ENCODE measurements around the gene CD58.

Gene CD58

GRCh38 chr1:116489231-116489697, 81.6 kb downstream of the CD58 start:
- Mint-ChIP-seq H3K4me3 (no peak overlapping the region), H3K36me3 (no peaks in the 10 kb centered on the region), H3K9me3 (no peaks in the 10 kb centered on the region), H3K4me1 (peaks cover 3% of the 10 kb centered on the region), H3K27ac (no peak overlapping the region), H3K27me3 (peaks cover 12% of the 10 kb centered on the region)
- DNase-seq: no peak
- CTCF ChIA-PET: interaction anchor here (1.6 to 25.5 kb wide), 3 partner anchors 10 to 347 kb away, joined by 5 to 506 read pairs (median 161); no protein-coding TSS in a partner anchor

- DNase-seq: no peak
- H3K27ac Mint-ChIP-seq: no peak overlapping the region
- H3K36me3 Mint-ChIP-seq: no peaks in the 10 kb centered on the region
- H3K4me1 Mint-ChIP-seq: peaks cover 3% of the 10 kb centered on the region
- CTCF ChIA-PET: interaction anchor here (1.2 to 25.5 kb wide), 6 partner anchors 11 to 358 kb away, joined by 3 to 506 read pairs (median 44); no protein-coding TSS in a partner anchor
- no peaks in the 10 kb centered on the region for H3K9me3 Mint-ChIP-seq
- no peak overlapping the region for H3K4me3 Mint-ChIP-seq
- H3K27me3 Mint-ChIP-seq: peaks cover 12% of the 10 kb centered on the region
These were observed 82.8 kb downstream of the CD58 start for GRCh38 chr1:116488071-116488470.

GRCh38 chr1:116487583-116487982, 83.2 kb downstream of the CD58 start:
- Mint-ChIP-seq H3K27me3 (peaks cover 12% of the 10 kb centered on the region), H3K36me3 (no peaks in the 10 kb centered on the region), H3K9me3 (no peaks in the 10 kb centered on the region), H3K27ac (no peak overlapping the region), H3K4me1 (peaks cover 3% of the 10 kb centered on the region), H3K4me3 (no peak overlapping the region)
- DNase-seq: no peak
- CTCF ChIA-PET: interaction anchor here (0.7 to 25.5 kb wide), 7 partner anchors 11 to 357 kb away, joined by 3 to 506 read pairs (median 4); no protein-coding TSS in a partner anchor

- Mint-ChIP-seq H3K9me3 (no peaks in the 10 kb centered on the region), H3K4me1 (peaks cover 3% of the 10 kb centered on the region)
These were observed 83.8 kb downstream of the CD58 start for GRCh38 chr1:116487031-116487430.

GRCh38 chr1:116486424-116486823, 84.4 kb downstream of the CD58 start:
- no peak for DNase-seq
- H3K4me1 Mint-ChIP-seq: peaks cover 3% of the 10 kb centered on the region
- no peaks in the 10 kb centered on the region for H3K9me3 Mint-ChIP-seq
- CTCF ChIA-PET: interaction anchor here (1.0 to 25.5 kb wide), 23 partner anchors 11 to 356 kb away, joined by 3 to 506 read pairs (median 8); no protein-coding TSS in a partner anchor
- H3K4me3 Mint-ChIP-seq: no peak overlapping the region
- no peaks in the 10 kb centered on the region for H3K36me3 Mint-ChIP-seq
- H3K27ac Mint-ChIP-seq: no peak overlapping the region
- H3K27me3 Mint-ChIP-seq: peaks cover 19% of the 10 kb centered on the region

More at GRCh38 chr1:116487031-116487430, 83.8 kb downstream of the CD58 start:
- no peak for DNase-seq
- Mint-ChIP-seq H3K27ac (no peak overlapping the region), H3K27me3 (peaks cover 13% of the 10 kb centered on the region), H3K36me3 (no peaks in the 10 kb centered on the region), H3K4me3 (no peak overlapping the region)
- CTCF ChIA-PET: interaction anchor here (0.7 to 25.5 kb wide), 8 partner anchors 12 to 357 kb away, joined by 3 to 506 read pairs (median 14); no protein-coding TSS in a partner anchor

GRCh38 chr1:116485976-116486375, 84.8 kb downstream of the CD58 start:
- no peak overlapping the region for H3K4me3 Mint-ChIP-seq
- H3K4me1 Mint-ChIP-seq: peaks cover 3% of the 10 kb centered on the region
- H3K36me3 Mint-ChIP-seq: no peaks in the 10 kb centered on the region
- no peak for DNase-seq
- peaks cover 19% of the 10 kb centered on the region for H3K27me3 Mint-ChIP-seq
- H3K27ac Mint-ChIP-seq: no peak overlapping the region
- no peaks in the 10 kb centered on the region for H3K9me3 Mint-ChIP-seq
- CTCF ChIA-PET: interaction anchor here (0.7 to 25.5 kb wide), 34 partner anchors 10 to 365 kb away, joined by 3 to 506 read pairs (median 5); no protein-coding TSS in a partner anchor

- CTCF ChIA-PET: interaction anchor here (0.6 to 25.5 kb wide), 56 partner anchors 10 to 966 kb away, joined by 3 to 506 read pairs (median 4); no protein-coding TSS in a partner anchor
- peaks cover 3% of the 10 kb centered on the region for H3K4me1 Mint-ChIP-seq
- no peak overlapping the region for H3K4me3 Mint-ChIP-seq
- peaks cover 17% of the 10 kb centered on the region for H3K27me3 Mint-ChIP-seq
- DNase-seq: peak; percentile 92
- no peaks in the 10 kb centered on the region for H3K9me3 Mint-ChIP-seq
- no peaks in the 10 kb centered on the region for H3K36me3 Mint-ChIP-seq
- no peak overlapping the region for H3K27ac Mint-ChIP-seq
These were observed 85.6 kb downstream of the CD58 start for GRCh38 chr1:116485071-116485735.

GRCh38 chr1:116483481-116484309, 87.1 kb downstream of the CD58 start:
- Mint-ChIP-seq H3K27me3 (peaks cover 17% of the 10 kb centered on the region), H3K4me1 (no peaks in the 10 kb centered on the region), H3K4me3 (no peak overlapping the region), H3K9me3 (no peaks in the 10 kb centered on the region), H3K36me3 (no peaks in the 10 kb centered on the region), H3K27ac (no peak overlapping the region)
- CTCF ChIA-PET: interaction anchor here (0.9 to 25.5 kb wide), 17 partner anchors 8 to 350 kb away, joined by 3 to 506 read pairs (median 8); no protein-coding TSS in a partner anchor
- no peak for DNase-seq

- H3K27me3 Mint-ChIP-seq: peaks cover 14% of the 10 kb centered on the region
- no peak overlapping the region for H3K27ac Mint-ChIP-seq
- CTCF ChIA-PET: interaction anchor here (0.8 to 25.5 kb wide), 6 partner anchors 16 to 352 kb away, joined by 3 to 506 read pairs (median 6); no protein-coding TSS in a partner anchor
- no peak overlapping the region for H3K4me3 Mint-ChIP-seq
- DNase-seq: no peak
- no peaks in the 10 kb centered on the region for H3K4me1 Mint-ChIP-seq
- no peaks in the 10 kb centered on the region for H3K36me3 Mint-ChIP-seq
- H3K9me3 Mint-ChIP-seq: no peaks in the 10 kb centered on the region
These were observed 88.3 kb downstream of the CD58 start for GRCh38 chr1:116482490-116482889.

GRCh38 chr1:116481934-116482333, 88.9 kb downstream of the CD58 start:
- Mint-ChIP-seq H3K27ac (no peak overlapping the region), H3K36me3 (no peaks in the 10 kb centered on the region), H3K4me3 (no peak overlapping the region), H3K4me1 (no peaks in the 10 kb centered on the region), H3K9me3 (no peaks in the 10 kb centered on the region), H3K27me3 (peaks cover 12% of the 10 kb centered on the region)
- no peak for DNase-seq
- CTCF ChIA-PET: interaction anchor here (0.8 to 25.5 kb wide), 6 partner anchors 17 to 351 kb away, joined by 3 to 506 read pairs (median 6); no protein-coding TSS in a partner anchor

GRCh38 chr1:116478621-116479020, 92.2 kb downstream of the CD58 start:
- no peaks in the 10 kb centered on the region for H3K9me3 Mint-ChIP-seq
- H3K27ac Mint-ChIP-seq: no peak overlapping the region
- no peak overlapping the region for H3K4me3 Mint-ChIP-seq
- H3K4me1 Mint-ChIP-seq: no peaks in the 10 kb centered on the region
- DNase-seq: no peak
- peaks cover 8% of the 10 kb centered on the region for H3K27me3 Mint-ChIP-seq
- CTCF ChIA-PET: interaction anchor here (0.9 to 1.4 kb wide), 3 partner anchors 21 to 340 kb away, joined by 3 read pairs; no protein-coding TSS in a partner anchor
- H3K36me3 Mint-ChIP-seq: no peaks in the 10 kb centered on the region

- no peaks in the 10 kb centered on the region for H3K4me1 Mint-ChIP-seq
- CTCF ChIA-PET: interaction anchor here (1.6 to 3.6 kb wide), 2 partner anchors 7 to 338 kb away, joined by 6 to 23 read pairs; no protein-coding TSS in a partner anchor
- H3K27ac Mint-ChIP-seq: no peak overlapping the region
- no peaks in the 10 kb centered on the region for H3K9me3 Mint-ChIP-seq
- H3K27me3 Mint-ChIP-seq: peaks cover 8% of the 10 kb centered on the region
- DNase-seq: no peak
- H3K4me3 Mint-ChIP-seq: no peak overlapping the region
- no peaks in the 10 kb centered on the region for H3K36me3 Mint-ChIP-seq
These were observed 93.4 kb downstream of the CD58 start for GRCh38 chr1:116477429-116477828.

GRCh38 chr1:116476321-116476720, 94.5 kb downstream of the CD58 start:
- peaks cover under 1% of the 10 kb centered on the region for H3K27me3 Mint-ChIP-seq
- H3K27ac Mint-ChIP-seq: no peak overlapping the region
- H3K36me3 Mint-ChIP-seq: no peaks in the 10 kb centered on the region
- H3K4me1 Mint-ChIP-seq: no peaks in the 10 kb centered on the region
- no peak overlapping the region for H3K4me3 Mint-ChIP-seq
- no peak for DNase-seq
- H3K9me3 Mint-ChIP-seq: no peaks in the 10 kb centered on the region
- CTCF ChIA-PET: interaction anchor here (0.9 to 3.6 kb wide), 3 partner anchors 9 to 337 kb away, joined by 3 to 23 read pairs (median 6); no protein-coding TSS in a partner anchor

GRCh38 chr1:116475850-116476218, 95.0 kb downstream of the CD58 start:
- DNase-seq: no peak
- H3K36me3 Mint-ChIP-seq: no peaks in the 10 kb centered on the region
- CTCF ChIA-PET: interaction anchor here (0.9 to 3.6 kb wide), 2 partner anchors 9 to 22 kb away, joined by 3 to 23 read pairs; no protein-coding TSS in a partner anchor
- H3K4me1 Mint-ChIP-seq: no peaks in the 10 kb centered on the region
- no peak overlapping the region for H3K27ac Mint-ChIP-seq
- H3K4me3 Mint-ChIP-seq: no peak overlapping the region
- H3K27me3 Mint-ChIP-seq: no peaks in the 10 kb centered on the region
- no peaks in the 10 kb centered on the region for H3K9me3 Mint-ChIP-seq
